ENCODE results near the gene SMURF1. TPM values are rescaled to one million over a fixed set of nuclear protein-coding genes. Genes with fewer than 3 reads are reported as not detected.

Gene SMURF1
- total RNA-seq, 1 donor from 2014 or later, result 34.4 TPM

DNA sequence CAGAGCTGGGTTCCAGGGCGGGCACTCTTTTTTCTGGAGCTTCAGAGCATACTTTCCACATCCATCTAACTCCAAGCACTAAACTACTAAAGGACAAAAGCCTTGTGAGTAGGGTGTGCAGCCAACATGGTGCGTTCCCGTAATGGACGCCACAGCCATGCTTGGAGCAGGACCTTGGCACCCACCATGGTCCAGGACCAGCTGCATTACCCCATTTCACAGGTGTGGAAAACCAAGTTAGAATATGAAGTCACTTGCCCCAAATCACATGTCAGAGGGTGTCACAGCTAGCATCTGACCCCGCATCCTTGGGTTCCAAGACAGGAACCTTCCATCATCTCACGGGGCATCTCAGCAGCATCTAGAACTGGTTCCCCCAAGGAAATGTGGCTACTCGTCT, 112.4 kb downstream of the SMURF1 start:
- Mint-ChIP-seq H3K9me3 (no peaks in the 10 kb centered on the region), H3K36me3 (peaks cover 69% of the 10 kb centered on the region), H3K27ac (no peak overlapping the region), H3K27me3 (ENCODE audit: low read depth) (no peaks in the 10 kb centered on the region), H3K4me1 (no peaks in the 10 kb centered on the region), H3K4me3 (no peak overlapping the region)
- TF ChIP-seq CTCF (IDR thresholded peaks at IDR 0.05; ENCODE audit: unreplicated experiment), result no peak
- DNase-seq (ENCODE audit: low spot score in 2 of 2, unreplicated experiment in 2 of 2), result no peak

- DNase-seq (ENCODE audit: low spot score in 2 of 2, unreplicated experiment in 2 of 2), result no peak
- peaks cover 1% of the 10 kb centered on the region for H3K9me3 Mint-ChIP-seq
- H3K4me3 Mint-ChIP-seq, result no peak overlapping the region
- no peaks in the 10 kb centered on the region for H3K27me3 Mint-ChIP-seq (ENCODE audit: low read depth)
- TF ChIP-seq CTCF (IDR thresholded peaks at IDR 0.05; ENCODE audit: unreplicated experiment), result no peak
- H3K27ac Mint-ChIP-seq, result peak overlapping the region; percentile 7
- H3K36me3 Mint-ChIP-seq, result peaks cover 65% of the 10 kb centered on the region
- no peaks in the 10 kb centered on the region for H3K4me1 Mint-ChIP-seq
These were observed 113.0 kb downstream of the SMURF1 start for GRCh38 chr7:99030951-99031350.

DNA sequence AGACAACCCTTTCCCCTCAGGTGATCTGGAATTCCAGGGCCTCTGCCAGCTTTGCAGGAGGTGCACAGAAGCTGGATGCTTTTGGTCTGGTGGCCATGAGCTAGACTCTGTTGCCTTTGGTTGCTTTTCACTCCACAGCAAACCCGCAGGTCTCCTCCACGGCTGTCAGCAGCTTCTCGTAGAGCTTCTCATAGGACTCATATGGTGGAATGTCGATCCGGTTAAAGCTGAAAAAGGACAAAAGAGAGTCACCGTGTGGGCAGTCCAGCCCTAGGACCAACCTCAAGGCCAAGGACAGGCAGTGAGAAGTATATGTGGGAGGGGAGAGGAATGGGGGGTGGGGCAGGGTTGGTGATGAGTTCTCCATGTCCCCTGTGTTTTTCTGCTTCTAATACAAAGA, 113.5 kb downstream of the SMURF1 start:
- no peak overlapping the region for H3K4me3 Mint-ChIP-seq
- no peaks in the 10 kb centered on the region for H3K27me3 Mint-ChIP-seq (ENCODE audit: low read depth)
- no peaks in the 10 kb centered on the region for H3K4me1 Mint-ChIP-seq
- DNase-seq (ENCODE audit: low spot score in 2 of 2, unreplicated experiment in 2 of 2), result no peak
- H3K9me3 Mint-ChIP-seq, result peaks cover 4% of the 10 kb centered on the region
- H3K36me3 Mint-ChIP-seq, result peaks cover 65% of the 10 kb centered on the region
- TF ChIP-seq CTCF (IDR thresholded peaks at IDR 0.05; ENCODE audit: unreplicated experiment), result no peak
- no peak overlapping the region for H3K27ac Mint-ChIP-seq

DNA sequence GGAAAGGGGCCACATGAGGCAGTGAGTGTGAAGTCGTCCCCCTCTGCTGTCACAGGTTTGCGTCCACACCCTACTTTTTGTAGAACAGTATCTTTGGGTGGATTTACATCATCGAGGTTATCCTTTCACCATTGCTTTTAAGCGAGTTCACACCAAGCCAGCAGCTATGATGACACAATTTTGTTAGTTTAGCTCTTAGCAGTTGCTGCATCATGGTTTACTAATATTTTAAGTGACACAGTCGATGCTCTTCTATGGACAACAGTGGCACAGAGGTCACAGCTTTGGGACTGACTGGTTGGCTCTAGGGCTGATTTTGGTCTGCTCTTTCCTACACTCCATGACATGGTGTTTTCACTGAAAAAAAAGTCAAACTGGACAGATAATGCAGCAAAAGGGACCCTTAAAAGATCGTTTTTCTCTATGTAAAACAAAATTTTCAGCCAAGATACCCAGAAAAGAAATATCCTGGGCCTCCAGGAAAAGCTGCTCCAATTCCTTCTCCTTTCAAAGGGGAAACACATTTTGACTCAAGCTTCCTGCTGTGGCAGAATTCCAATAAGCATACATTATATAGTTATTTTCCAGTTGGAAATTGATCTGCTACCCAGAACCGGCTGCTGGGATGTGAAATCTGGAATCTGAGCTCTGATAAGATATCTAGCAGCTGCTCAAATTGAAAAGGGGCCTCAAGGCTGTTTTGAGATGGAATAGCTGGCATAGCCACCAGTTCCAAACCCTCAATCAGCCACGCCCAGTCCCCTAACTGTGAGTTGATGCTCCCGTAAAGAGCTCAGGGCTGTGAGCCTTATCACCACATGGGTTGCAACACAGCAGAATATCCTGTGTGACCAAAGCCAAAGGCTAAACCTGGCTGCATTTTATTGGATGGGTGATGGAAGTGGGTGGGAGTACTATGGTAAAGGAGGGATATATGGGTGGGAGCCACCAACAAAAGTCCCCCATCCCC, 114.2 kb downstream of the SMURF1 start:
- H3K4me3 Mint-ChIP-seq, result no peak overlapping the region
- no peaks in the 10 kb centered on the region for H3K4me1 Mint-ChIP-seq
- DNase-seq (ENCODE audit: low spot score in 2 of 2, unreplicated experiment in 2 of 2), result no peak
- TF ChIP-seq CTCF (IDR thresholded peaks at IDR 0.05; ENCODE audit: unreplicated experiment), result no peak
- H3K9me3 Mint-ChIP-seq, result peaks cover 4% of the 10 kb centered on the region
- H3K27me3 Mint-ChIP-seq (ENCODE audit: low read depth), result no peaks in the 10 kb centered on the region
- peaks cover 63% of the 10 kb centered on the region for H3K36me3 Mint-ChIP-seq
- peak overlapping the region; percentile 60 for H3K27ac Mint-ChIP-seq

- TF ChIP-seq CTCF (IDR thresholded peaks at IDR 0.05; ENCODE audit: unreplicated experiment), result no peak
- Mint-ChIP-seq H3K27me3 (ENCODE audit: low read depth) (no peaks in the 10 kb centered on the region), H3K36me3 (peaks cover 66% of the 10 kb centered on the region), H3K4me3 (no peak overlapping the region), H3K4me1 (peaks cover 6% of the 10 kb centered on the region), H3K27ac (no peak overlapping the region), H3K9me3 (peaks cover 8% of the 10 kb centered on the region)
- no peak for DNase-seq (ENCODE audit: low spot score in 2 of 2, unreplicated experiment in 2 of 2)
These were observed 115.5 kb downstream of the SMURF1 start for GRCh38 chr7:99028261-99028973.
